ENCODE data around the gene NEK7. TPM values are rescaled to one million over a fixed set of nuclear protein-coding genes. Genes with fewer than 3 reads are reported as not detected.

NEK7 gene
- total and polyA plus RNA-seq, 2 of the 8 experiments (the other 6 are each of a cell fraction or from before 2014, with no cell fraction given) = 5.1 to 10.0 TPM

DNA sequence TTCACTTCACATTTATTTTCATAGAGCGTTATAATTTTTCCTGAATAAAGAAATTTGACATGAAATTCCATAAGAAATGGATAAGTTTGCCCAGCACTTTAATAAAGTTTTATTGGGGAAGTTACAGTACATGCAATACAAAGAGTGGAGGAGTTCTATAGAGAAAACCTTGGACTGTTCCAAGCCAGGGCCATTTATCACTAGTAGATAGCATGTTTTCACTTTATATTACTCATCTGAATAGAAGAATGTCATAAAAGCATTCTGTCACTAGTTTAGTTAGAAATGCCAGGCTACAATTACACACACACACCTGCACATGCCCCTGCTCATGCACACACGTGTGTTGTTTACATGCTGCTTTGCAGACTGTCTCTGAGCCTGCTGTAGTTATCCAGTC is 123.3 kb downstream of the NEK7 start:
- Histone ChIP-seq H3K4me3 (ENCODE audit: extremely low read depth in 1 of 4, insufficient read depth in 2 of 4, low read depth in 3 of 4, low read length in 4 of 4) (no peak overlapping the region), H3K27me3 (replicated peaks in 1 of 4; ENCODE audit: control insufficient read depth in 3 of 4, extremely low read depth in 1 of 4, insufficient read depth in 3 of 4, low read length in 3 of 4) (no peaks in the 10 kb centered on the region), H4K8ac (ENCODE audit: extremely low read depth, insufficient read depth, low read length) (no peak overlapping the region), H3K23ac (ENCODE audit: insufficient read length) (no peak overlapping the region), H3K23me2 (ENCODE audit: low read depth, low read length) (no peaks in the 10 kb centered on the region), H3K4me1 (replicated peaks in 1 of 4; ENCODE audit: control insufficient read depth in 3 of 4, insufficient read depth in 4 of 4, low read length in 3 of 4) (no peaks in the 10 kb centered on the region), H2BK15ac (ENCODE audit: low read length) (no peak overlapping the region), H2AFZ (ENCODE audit: low read length) (no peak overlapping the region), H3K18ac (ENCODE audit: extremely low read depth, low read length) (no peak overlapping the region), H3K14ac (ENCODE audit: insufficient read length) (no peak overlapping the region), H3K9ac (replicated peaks in 1 of 4; ENCODE audit: extremely low read depth in 1 of 4, low read depth in 3 of 4, low read length in 3 of 4) (no peak overlapping the region), H4K91ac (replicated peaks; ENCODE audit: insufficient read length, low read length) (no peak overlapping the region), H3K4ac (replicated peaks; ENCODE audit: insufficient read length, low read depth, low read length) (no peak overlapping the region), H2BK12ac (ENCODE audit: low read depth, low read length) (no peak overlapping the region), H2AK5ac (ENCODE audit: low read depth, low read length) (no peak overlapping the region), H3K79me2 (ENCODE audit: control insufficient read depth in 1 of 2, insufficient read depth in 2 of 2, low read length in 2 of 2) (no peaks in the 10 kb centered on the region), H3K27ac (ENCODE audit: low read depth, low read length) (no peak overlapping the region), H2BK20ac (ENCODE audit: low read length) (no peak overlapping the region), H3K4me2 (ENCODE audit: insufficient read depth in 1 of 2, low read depth in 2 of 2, low read length in 2 of 2) (no peak overlapping the region), H3K36me3 (ENCODE audit: control insufficient read depth in 2 of 4, insufficient read depth in 4 of 4, low read length in 3 of 4) (no peaks in the 10 kb centered on the region), H3K79me1 (ENCODE audit: low read depth, low read length) (no peaks in the 10 kb centered on the region), H4K20me1 (replicated peaks in 1 of 2; ENCODE audit: control insufficient read depth in 1 of 2, insufficient read depth in 2 of 2, low read length in 2 of 2) (no peaks in the 10 kb centered on the region), H4K5ac (ENCODE audit: insufficient read length, low read depth, low read length) (no peak overlapping the region), H3K9me3 (ENCODE audit: insufficient read depth in 2 of 2, low read depth in 1 of 2, low read length in 1 of 2) (no peaks in the 10 kb centered on the region), H3K56ac (replicated peaks; ENCODE audit: insufficient read length, low read depth, low read length) (no peak overlapping the region), H2BK120ac (replicated peaks; ENCODE audit: low read depth, low read length) (no peak overlapping the region), H2BK5ac (ENCODE audit: low read depth, low read length) (no peak overlapping the region)
- no peak for FAIRE-seq
- 93% methylated on average over 2 of the region's 2 CpGs; no CpG with 5 or more reads in 1 of the 2 experiments for WGBS, 2 experiments (ENCODE audit: extremely low coverage in 1 of 2, insufficient coverage in 1 of 2, insufficient read length in 1 of 2, insufficient replicate concordance in 2 of 2, low coverage in 1 of 2, low lambda C conversion rate in 2 of 2, missing lambda C conversion rate in 1 of 2)
- no peak for DNase-seq (ENCODE audit: low read depth in 1 of 2, low spot score in 2 of 2)
- POLR2A ChIA-PET (ENCODE audit: partially characterized antibody) = no interaction called here
- CTCF ChIA-PET (ENCODE audit: partially characterized antibody) = no interaction called here
- TF ChIP-seq JUND (IDR thresholded peaks at IDR 0.05; ENCODE audit: low read length) (no peak), SUZ12 (IDR thresholded peaks at IDR 0.05; ENCODE audit: low read length) (no peak), ASH2L (IDR thresholded peaks at IDR 0.05; ENCODE audit: low read length) (no peak), HDAC2 (IDR thresholded peaks at IDR 0.05; ENCODE audit: borderline replicate concordance in 1 of 2, low read depth in 2 of 2, low read length in 2 of 2) (no peak), YY1 (IDR thresholded peaks at IDR 0.05; ENCODE audit: low read depth, low read length) (no peak), GABPA (IDR thresholded peaks at IDR 0.05; ENCODE audit: borderline replicate concordance, insufficient read depth, low read length) (no peak), BCL11A (IDR thresholded peaks at IDR 0.05; ENCODE audit: low read depth in 2 of 2, low read length in 2 of 2) (no peak), SRF (IDR thresholded peaks at IDR 0.05; ENCODE audit: low read depth, low read length) (no peak), TEAD4 (IDR thresholded peaks at IDR 0.05; ENCODE audit: low read depth, low read length) (no peak), SP4 (IDR thresholded peaks at IDR 0.05; ENCODE audit: low read length) (no peak), BACH1 (IDR thresholded peaks at IDR 0.05; ENCODE audit: low read length) (no peak), TAF1 (IDR thresholded peaks at IDR 0.05; ENCODE audit: low read depth, low read length) (no peak), TBP (IDR thresholded peaks at IDR 0.05; ENCODE audit: low read depth, low read length) (no peak), RBBP5 (IDR thresholded peaks at IDR 0.05; ENCODE audit: borderline replicate concordance, low read depth, low read length) (no peak)
- TF ChIP-seq, protein P1, sequence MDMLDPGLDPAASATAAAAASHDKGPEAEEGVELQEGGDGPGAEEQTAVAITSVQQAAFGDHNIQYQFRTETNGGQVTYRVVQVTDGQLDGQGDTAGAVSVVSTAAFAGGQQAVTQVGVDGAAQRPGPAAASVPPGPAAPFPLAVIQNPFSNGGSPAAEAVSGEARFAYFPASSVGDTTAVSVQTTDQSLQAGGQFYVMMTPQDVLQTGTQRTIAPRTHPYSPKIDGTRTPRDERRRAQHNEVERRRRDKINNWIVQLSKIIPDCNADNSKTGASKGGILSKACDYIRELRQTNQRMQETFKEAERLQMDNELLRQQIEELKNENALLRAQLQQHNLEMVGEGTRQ (IDR thresholded peaks at IDR 0.05; ENCODE audit: low read length) = no peak

Measured in H1 (cell line).